Measurements from ENCODE around the gene NLRP3. TPM values are rescaled to one million over a fixed set of nuclear protein-coding genes. Genes with fewer than 3 reads are reported as not detected.

The NLRP3 gene
- total and polyA plus RNA-seq, 2 donors from 2014 or later = 4.0 TPM; not detected in 1

DNA sequence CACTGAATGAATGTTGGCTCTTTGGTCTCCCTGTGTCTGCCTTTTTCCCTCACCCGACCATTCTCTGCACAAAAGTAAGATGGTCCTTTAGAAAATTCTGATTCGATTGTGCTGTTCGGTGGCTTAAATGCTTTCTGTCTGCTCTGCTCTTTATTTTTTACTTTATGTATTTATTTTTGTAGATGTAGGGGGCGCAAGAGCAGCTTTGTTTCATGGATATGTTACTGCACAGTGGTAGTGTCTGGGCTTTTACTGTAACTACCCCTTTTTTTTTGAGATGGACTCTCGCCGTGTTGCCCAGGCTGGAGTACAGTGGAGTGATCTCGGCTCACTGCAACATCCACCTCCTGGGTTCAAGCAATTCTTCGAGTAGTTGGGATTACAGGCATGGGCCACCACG lies 15.7 kb downstream of the NLRP3 start:
- DNase-seq (no peak), FAIRE-seq (no peak)
- H3K36me3 ChIP-seq (ENCODE audit: control insufficient read depth in 2 of 3, insufficient read depth in 3 of 3, low read length in 3 of 3) = no peaks in the 10 kb centered on the region
- no peak overlapping the region for H3K9ac ChIP-seq (ENCODE audit: low read length in 3 of 3)
- H3K4me3 ChIP-seq (ENCODE audit: low read length in 3 of 3) = no peak overlapping the region
- no peaks in the 10 kb centered on the region for H3K27me3 ChIP-seq (ENCODE audit: control insufficient read depth, insufficient read depth, low read length)
- no peaks in the 10 kb centered on the region for H3K4me1 ChIP-seq (ENCODE audit: control insufficient read depth in 2 of 3, insufficient read depth in 2 of 3, low read depth in 1 of 3, low read length in 3 of 3)
- intact Hi-C loops (cut with DNase I) = no loop called here
- H3K27ac ChIP-seq (ENCODE audit: low read depth in 2 of 2, low read length in 2 of 2) = no peak overlapping the region
- H3K9me3 ChIP-seq (ENCODE audit: control insufficient read depth in 2 of 3, insufficient read depth in 1 of 3, low read length in 3 of 3) = no peaks in the 10 kb centered on the region
- TF ChIP-seq, protein P1, sequence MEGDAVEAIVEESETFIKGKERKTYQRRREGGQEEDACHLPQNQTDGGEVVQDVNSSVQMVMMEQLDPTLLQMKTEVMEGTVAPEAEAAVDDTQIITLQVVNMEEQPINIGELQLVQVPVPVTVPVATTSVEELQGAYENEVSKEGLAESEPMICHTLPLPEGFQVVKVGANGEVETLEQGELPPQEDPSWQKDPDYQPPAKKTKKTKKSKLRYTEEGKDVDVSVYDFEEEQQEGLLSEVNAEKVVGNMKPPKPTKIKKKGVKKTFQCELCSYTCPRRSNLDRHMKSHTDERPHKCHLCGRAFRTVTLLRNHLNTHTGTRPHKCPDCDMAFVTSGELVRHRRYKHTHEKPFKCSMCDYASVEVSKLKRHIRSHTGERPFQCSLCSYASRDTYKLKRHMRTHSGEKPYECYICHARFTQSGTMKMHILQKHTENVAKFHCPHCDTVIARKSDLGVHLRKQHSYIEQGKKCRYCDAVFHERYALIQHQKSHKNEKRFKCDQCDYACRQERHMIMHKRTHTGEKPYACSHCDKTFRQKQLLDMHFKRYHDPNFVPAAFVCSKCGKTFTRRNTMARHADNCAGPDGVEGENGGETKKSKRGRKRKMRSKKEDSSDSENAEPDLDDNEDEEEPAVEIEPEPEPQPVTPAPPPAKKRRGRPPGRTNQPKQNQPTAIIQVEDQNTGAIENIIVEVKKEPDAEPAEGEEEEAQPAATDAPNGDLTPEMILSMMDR (IDR thresholded peaks at IDR 0.05; ENCODE audit: borderline replicate concordance, extremely low read depth, insufficient read depth) = no peak

GRCh38 chr1:247434005-247434404 lies 18.0 kb downstream of the NLRP3 start:
- Histone ChIP-seq H3K4me3 (ENCODE audit: low read length in 3 of 3) (no peak overlapping the region), H3K36me3 (ENCODE audit: control insufficient read depth in 2 of 3, insufficient read depth in 3 of 3, low read length in 3 of 3) (no peaks in the 10 kb centered on the region), H3K9me3 (ENCODE audit: control insufficient read depth in 2 of 3, insufficient read depth in 1 of 3, low read length in 3 of 3) (no peaks in the 10 kb centered on the region), H3K9ac (ENCODE audit: low read length in 3 of 3) (no peak overlapping the region), H3K27ac (ENCODE audit: low read depth in 2 of 2, low read length in 2 of 2) (no peak overlapping the region), H3K4me1 (ENCODE audit: control insufficient read depth in 2 of 3, insufficient read depth in 2 of 3, low read depth in 1 of 3, low read length in 3 of 3) (no peaks in the 10 kb centered on the region), H3K27me3 (ENCODE audit: control insufficient read depth, insufficient read depth, low read length) (no peaks in the 10 kb centered on the region)
- no peak for FAIRE-seq
- intact Hi-C loops (cut with DNase I) = no loop called here
- no peak for DNase-seq
- TF ChIP-seq, protein P1 (IDR thresholded peaks at IDR 0.05; ENCODE audit: borderline replicate concordance, extremely low read depth, insufficient read depth) = no peak

DNA sequence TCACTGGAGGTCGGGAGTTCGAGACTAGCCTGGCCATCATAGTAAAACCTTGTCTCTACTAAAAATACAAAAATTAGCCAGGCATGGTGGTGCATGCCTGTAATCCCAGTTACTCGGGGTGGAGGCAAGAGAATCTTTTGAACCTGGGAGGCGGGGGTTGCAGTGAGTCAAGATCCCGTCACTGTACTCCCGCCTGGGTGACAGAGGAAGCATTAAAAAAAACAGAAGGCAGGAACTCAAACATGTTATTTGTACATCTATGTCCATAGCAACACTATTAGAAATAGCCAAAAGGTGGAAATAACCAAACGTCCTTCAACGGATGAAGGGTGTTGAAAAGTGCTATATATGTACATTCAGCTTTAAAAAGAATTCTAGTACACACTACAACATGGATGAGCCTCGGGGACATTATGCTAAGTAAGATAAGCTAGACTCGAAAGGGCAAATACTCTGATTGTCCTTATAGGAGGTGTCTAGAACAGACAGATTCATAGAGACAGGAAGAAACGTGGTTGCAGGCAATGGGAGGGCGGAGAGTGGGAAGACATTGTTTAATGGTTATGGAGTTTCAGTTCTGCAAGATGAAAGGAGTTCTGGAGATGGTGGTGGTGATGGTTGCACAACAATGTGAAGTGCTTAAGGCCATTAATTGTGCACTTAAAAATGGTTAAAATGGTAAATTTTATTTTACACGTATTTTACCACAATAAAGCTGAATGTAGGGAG lies 19.2 kb downstream of the NLRP3 start:
- Histone ChIP-seq H3K9me3 (ENCODE audit: control insufficient read depth in 2 of 3, insufficient read depth in 1 of 3, low read length in 3 of 3) (no peaks in the 10 kb centered on the region), H3K9ac (ENCODE audit: low read length in 3 of 3) (no peak overlapping the region), H3K4me1 (ENCODE audit: control insufficient read depth in 2 of 3, insufficient read depth in 2 of 3, low read depth in 1 of 3, low read length in 3 of 3) (no peaks in the 10 kb centered on the region), H3K27ac (ENCODE audit: low read depth in 2 of 2, low read length in 2 of 2) (no peak overlapping the region), H3K4me3 (ENCODE audit: low read length in 3 of 3) (no peak overlapping the region), H3K36me3 (ENCODE audit: control insufficient read depth in 2 of 3, insufficient read depth in 3 of 3, low read length in 3 of 3) (no peaks in the 10 kb centered on the region), H3K27me3 (ENCODE audit: control insufficient read depth, insufficient read depth, low read length) (no peaks in the 10 kb centered on the region)
- TF ChIP-seq, protein P1 (IDR thresholded peaks at IDR 0.05; ENCODE audit: borderline replicate concordance, extremely low read depth, insufficient read depth) = no peak
- intact Hi-C loops (cut with DNase I) = no loop called here
- DNase-seq (no peak), FAIRE-seq (no peak)

- FAIRE-seq = no peak
Measured at GRCh38 chr1:247435759-247436147, 19.8 kb downstream of the NLRP3 start.

More at GRCh38 chr1:247435759-247436147, 19.8 kb downstream of the NLRP3 start:
- H3K36me3 ChIP-seq (ENCODE audit: control insufficient read depth in 2 of 3, insufficient read depth in 3 of 3, low read length in 3 of 3) = no peaks in the 10 kb centered on the region
- H3K9me3 ChIP-seq (ENCODE audit: control insufficient read depth in 2 of 3, insufficient read depth in 1 of 3, low read length in 3 of 3) = no peaks in the 10 kb centered on the region
- no peak overlapping the region for H3K9ac ChIP-seq (ENCODE audit: low read length in 3 of 3)
- TF ChIP-seq, protein P1 (IDR thresholded peaks at IDR 0.05; ENCODE audit: borderline replicate concordance, extremely low read depth, insufficient read depth) = no peak
- H3K27me3 ChIP-seq (ENCODE audit: control insufficient read depth, insufficient read depth, low read length) = no peaks in the 10 kb centered on the region
- intact Hi-C loops (cut with DNase I) = no loop called here
- H3K27ac ChIP-seq (ENCODE audit: low read depth in 2 of 2, low read length in 2 of 2) = no peak overlapping the region
- no peak for DNase-seq
- H3K4me1 ChIP-seq (ENCODE audit: control insufficient read depth in 2 of 3, insufficient read depth in 2 of 3, low read depth in 1 of 3, low read length in 3 of 3) = no peaks in the 10 kb centered on the region
- no peak overlapping the region for H3K4me3 ChIP-seq (ENCODE audit: low read length in 3 of 3)
